IPS-NIHi11 (cell line): ENCODE data around the gene RPSA.
A peak's percentile ranks its signal among the peaks of the same experiment; 100 is the strongest.
"Not testable (repeated sequence)": the region's sequence is repeated elsewhere in the genome, so short reads cannot be mapped to it uniquely, and the experiment has no call there.

ENCODE experiments used
- DNase-seq: peaks from one replicate; pipeline ENCODE4 v3.0.0; 2012; ENCODE audit warnings: mixed read lengths, low spot score

Gene RPSA

GRCh38 chr3:39406368-39407258 lies at the start of gene RPSA:
RPSA (plus strand) TSS chr3:39406720; CDS start chr3:39407654, 934 bp downstream.
- peak; percentile 91 for DNase-seq

- DNase-seq: no peak
Measured at GRCh38 chr3:39358333-39358732, 48.2 kb upstream of the RPSA start.

DNA sequence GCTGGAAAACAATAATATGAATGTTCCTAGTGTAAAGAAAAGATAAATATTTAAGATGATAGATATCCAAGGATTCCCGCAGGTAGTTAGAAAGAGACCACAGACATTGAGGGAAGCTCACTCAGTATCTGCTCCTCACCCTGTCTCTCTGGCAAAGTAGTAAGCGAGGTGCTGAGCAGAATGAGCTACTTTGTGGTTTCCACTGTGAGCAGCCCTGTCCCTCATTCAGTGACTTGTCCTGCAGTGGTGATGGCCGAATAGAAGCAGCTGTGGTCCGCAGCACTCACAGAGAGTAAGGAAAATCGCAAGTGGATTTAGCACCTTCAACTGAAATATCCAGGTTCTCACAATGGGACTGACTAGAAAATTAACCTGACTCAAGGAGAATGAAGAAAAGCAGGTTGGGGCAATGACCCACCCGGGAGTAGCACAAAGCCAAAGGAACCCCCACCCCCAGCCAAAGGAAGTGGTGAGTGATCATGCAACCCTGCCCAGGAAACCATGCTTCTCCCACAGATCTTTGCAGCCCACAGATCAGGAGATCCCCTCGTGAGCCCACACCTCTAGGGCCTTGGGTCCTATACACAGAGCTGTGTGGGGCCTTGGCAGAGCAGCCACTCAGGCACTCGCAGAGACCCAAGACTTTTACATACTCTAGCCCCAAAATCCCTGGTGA lies 45.1 kb upstream of the RPSA start:
- DNase-seq: no peak

GRCh38 chr3:39362192-39362591 lies 44.3 kb upstream of the RPSA start:
- DNase-seq: no peak

GRCh38 chr3:39362812-39363211 lies 43.7 kb upstream of the RPSA start:
- DNase-seq: no peak

DNA sequence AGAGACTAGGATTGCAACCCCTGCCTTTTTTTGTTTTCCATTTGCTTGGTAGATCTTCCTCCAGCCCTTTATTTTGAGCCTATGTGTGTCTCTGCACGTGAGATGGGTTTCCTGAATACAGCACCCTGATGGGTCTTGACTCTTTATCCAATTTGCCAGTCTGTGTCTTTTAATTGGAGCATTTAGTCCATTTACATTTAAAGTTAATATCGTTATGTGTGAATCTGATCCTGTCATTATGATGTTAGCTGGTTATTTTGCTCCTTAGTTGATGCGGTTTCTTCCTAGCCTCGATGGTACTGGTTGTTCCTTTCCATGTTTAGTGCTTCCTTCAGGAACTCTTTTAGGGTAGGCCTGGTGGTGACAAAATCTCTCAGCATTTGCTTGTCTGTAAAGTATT lies 36.1 kb upstream of the RPSA start:
- not testable (repeated sequence) for DNase-seq

GRCh38 chr3:39372833-39373232 lies 33.7 kb upstream of the RPSA start:
- DNase-seq: no peak

GRCh38 chr3:39376959-39377634 lies 29.4 kb upstream of the RPSA start:
- peak; percentile 23 for DNase-seq

GRCh38 chr3:39378088-39378487 lies 28.4 kb upstream of the RPSA start:
- peak; percentile 70 for DNase-seq

- no peak for DNase-seq
Measured at GRCh38 chr3:39378957-39379777, 27.4 kb upstream of the RPSA start.

GRCh38 chr3:39379778-39380155 lies 26.8 kb upstream of the RPSA start:
- DNase-seq: no peak

- no peak for DNase-seq
Measured at GRCh38 chr3:39381432-39381831, 25.1 kb upstream of the RPSA start.

DNA sequence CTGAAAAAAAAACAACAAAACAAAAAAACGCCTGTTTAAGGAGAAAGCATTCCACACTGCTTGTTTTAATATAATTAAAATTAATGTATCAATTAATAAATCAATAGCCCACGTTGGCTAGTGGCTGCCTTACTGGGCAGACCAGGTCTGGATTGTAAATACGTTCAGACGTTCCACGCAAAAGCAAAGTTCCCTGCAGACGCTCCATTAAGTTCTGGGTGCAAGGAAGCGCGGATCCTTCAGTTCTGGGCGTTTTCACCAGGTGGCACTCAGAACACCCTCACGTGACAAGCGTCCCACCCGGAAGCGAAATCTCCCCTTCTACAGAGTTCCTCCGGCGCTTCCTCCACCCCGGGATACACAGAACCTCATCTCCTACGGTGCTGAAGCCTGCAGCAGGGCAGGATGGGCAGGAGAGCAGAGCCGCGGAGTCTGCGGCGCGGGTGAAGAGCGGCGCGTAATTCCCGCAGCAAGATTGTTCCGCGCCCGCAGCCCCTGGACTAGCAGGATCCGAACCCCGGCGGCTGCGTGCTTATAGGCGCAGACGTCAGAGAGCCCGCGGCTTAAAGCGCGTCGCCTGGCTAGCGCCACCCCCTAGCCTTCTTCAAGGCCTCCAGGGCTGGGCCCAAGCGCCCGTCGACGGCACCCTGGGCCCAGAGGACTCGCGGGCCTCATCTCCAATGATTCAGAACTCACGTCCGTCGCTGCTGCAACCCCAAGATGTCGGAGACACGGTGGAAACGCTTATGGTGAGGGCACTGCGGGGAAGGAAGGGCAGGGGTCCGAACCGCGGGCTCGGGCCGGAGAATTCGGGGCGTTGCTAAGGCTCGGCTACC lies 23.3 kb upstream of the RPSA start, which contains the start of gene SLC25A38:
TSS of gene SLC25A38 (plus strand) at position 326 of the 836 bp plus-strand sequence. CDS start at position 681, 355 bp downstream.
- DNase-seq: peak; percentile 87

GRCh38 chr3:39383881-39384664 lies 22.4 kb upstream of the RPSA start:
- peak; percentile 99 for DNase-seq

DNA sequence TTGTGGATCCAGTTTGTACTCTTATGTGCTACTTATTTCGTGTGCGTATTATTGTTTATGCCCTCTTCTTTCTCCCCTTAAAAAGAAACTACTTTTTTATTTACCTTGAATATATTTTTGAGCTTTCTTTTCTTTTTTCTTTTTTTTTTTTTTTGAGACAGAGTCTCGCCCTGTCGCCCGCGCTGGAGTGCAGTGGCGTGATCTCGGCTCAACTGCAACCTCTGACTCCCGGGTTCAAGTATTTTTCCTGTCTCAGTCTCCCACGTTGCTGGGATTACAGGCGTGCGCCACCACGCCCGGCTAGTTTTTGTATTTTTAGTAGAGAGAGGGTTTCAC lies 21.9 kb upstream of the RPSA start:
- DNase-seq: no peak

- DNase-seq: no peak
Measured at GRCh38 chr3:39385456-39386090, 20.9 kb upstream of the RPSA start.

- no peak for DNase-seq
Measured at GRCh38 chr3:39386318-39386717, 20.2 kb upstream of the RPSA start.

GRCh38 chr3:39387411-39387975 lies 19.0 kb upstream of the RPSA start:
- DNase-seq: no peak

DNA sequence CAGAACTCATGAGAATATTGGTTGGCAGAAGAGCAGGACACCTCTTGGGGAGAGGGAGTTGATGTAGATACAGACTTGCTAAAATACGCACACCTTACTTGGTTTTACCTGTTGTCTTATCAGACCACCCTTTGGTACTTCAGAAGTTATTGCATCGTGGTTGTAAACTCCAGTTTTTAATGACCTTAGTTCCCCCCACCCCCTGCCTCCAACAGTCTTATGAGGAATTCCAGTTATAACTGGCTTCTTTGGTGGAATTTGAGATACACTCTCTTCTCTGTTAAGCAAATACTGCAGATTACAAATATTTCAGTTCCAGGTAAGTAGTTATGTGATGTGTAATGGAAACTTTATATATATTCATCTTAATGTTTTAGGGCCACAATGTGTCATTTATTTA lies 18.4 kb upstream of the RPSA start:
- DNase-seq: no peak
